Central memory CD8-positive, alpha-beta T cell (primary cell): Measurements from ENCODE around the gene FAM169A.
"Not testable (repeated sequence)": the region's sequence is repeated elsewhere in the genome, so short reads cannot be mapped to it uniquely, and the experiment has no call there.

Experiments used
- ATAC-seq: fragments of 150-1000 bp; cut with Tn5 transposase; replicated peaks from 2 replicates; pipeline ENCODE4 v1.10.0; 2022; ENCODE audit warnings: mild to moderate bottlenecking, moderate FRiP score, moderate number of reproducible peaks; ENCODE audit not compliant: poor library complexity, severe bottlenecking; ENCODE audit errors: extremely low read depth
- DNase-seq, 2 donors: peaks; one replicate each; pipeline ENCODE4 v3.0.0; 2021; ENCODE audit warnings: low spot score in 2 of 2
- H3K27ac Mint-ChIP-seq: one replicate; pipeline ENCODE4 v1.8.0; 2022; ENCODE audit warnings: low read depth, mild to moderate bottlenecking, moderate library complexity, mixed read lengths
- H3K27me3 Mint-ChIP-seq: one replicate; pipeline ENCODE4 v1.8.0; 2022; ENCODE audit warnings: mixed read lengths
- H3K36me3 Mint-ChIP-seq: one replicate; pipeline ENCODE4 v1.8.0; 2022; ENCODE audit warnings: mild to moderate bottlenecking, moderate library complexity, mixed read lengths; ENCODE audit not compliant: insufficient read depth
- H3K4me1 Mint-ChIP-seq: one replicate; pipeline ENCODE4 v1.8.0; 2022; ENCODE audit warnings: mixed read lengths
- H3K4me3 Mint-ChIP-seq: one replicate; pipeline ENCODE4 v1.8.0; 2022; ENCODE audit warnings: mild to moderate bottlenecking, moderate library complexity, mixed read lengths
- H3K9me3 Mint-ChIP-seq: one replicate; pipeline ENCODE4 v1.8.0; 2022; ENCODE audit warnings: mixed read lengths

The FAM169A gene, protein sequence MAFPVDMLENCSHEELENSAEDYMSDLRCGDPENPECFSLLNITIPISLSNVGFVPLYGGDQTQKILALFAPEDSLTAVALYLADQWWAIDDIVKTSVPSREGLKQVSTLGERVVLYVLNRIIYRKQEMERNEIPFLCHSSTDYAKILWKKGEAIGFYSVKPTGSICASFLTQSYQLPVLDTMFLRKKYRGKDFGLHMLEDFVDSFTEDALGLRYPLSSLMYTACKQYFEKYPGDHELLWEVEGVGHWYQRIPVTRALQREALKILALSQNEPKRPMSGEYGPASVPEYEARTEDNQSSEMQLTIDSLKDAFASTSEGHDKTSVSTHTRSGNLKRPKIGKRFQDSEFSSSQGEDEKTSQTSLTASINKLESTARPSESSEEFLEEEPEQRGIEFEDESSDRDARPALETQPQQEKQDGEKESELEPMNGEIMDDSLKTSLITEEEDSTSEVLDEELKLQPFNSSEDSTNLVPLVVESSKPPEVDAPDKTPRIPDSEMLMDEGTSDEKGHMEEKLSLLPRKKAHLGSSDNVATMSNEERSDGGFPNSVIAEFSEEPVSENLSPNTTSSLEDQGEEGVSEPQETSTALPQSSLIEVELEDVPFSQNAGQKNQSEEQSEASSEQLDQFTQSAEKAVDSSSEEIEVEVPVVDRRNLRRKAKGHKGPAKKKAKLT

DNA sequence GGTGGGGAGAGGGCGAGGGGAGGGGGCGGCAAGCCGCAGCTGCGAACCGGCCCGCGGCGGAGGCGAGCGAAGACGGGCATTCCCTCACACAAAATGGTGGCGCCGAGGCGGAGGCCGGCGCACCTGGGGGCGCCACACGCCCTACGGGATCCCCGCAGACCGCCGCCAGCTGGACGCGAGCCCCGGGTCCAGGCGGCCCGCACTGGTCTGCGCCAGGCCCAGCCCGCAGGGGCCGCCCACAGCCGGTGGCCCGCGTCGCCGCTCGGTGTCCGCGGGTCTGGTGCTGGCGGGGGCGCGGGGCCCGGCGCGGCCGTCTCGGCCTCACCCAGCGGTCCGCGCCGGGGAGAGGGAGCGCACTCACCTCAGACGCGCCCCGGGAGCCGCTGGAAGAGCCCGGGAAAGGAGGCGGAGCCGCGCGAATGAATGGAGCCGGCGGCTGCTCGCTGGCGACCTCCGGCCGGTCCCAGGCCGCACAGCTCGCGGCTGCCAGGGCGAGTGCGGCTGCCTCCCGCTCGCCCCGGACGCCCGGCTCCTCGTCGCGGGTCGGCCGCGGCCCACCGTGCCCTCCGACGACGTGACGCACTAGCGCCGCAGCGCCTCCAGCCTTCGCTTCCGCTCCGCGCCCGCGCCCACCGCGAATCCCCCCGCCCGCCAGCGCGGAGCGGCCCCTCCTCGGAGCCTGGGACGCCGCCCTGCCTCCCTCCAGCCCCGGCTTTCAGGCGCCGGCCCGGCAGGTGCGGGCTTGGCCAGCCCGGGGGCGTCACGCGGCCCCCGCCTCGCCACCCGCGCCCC is at the start of gene FAM169A:
TSS of gene FAM169A (minus strand) at position 584 of the 792 bp plus-strand sequence. CDS start 24,711 bp downstream, outside the sequence.
- Mint-ChIP-seq H3K36me3 (peaks cover 15% of the 10 kb centered on the region), H3K4me1 (peaks cover 41% of the 10 kb centered on the region), H3K27ac (peak within 1 kb of the TSS; percentile 92), H3K9me3 (no peaks in the 10 kb centered on the region), H3K27me3 (no peaks in the 10 kb centered on the region), H3K4me3 (peak within 1 kb of the TSS; percentile 90)
- peak; percentile 45 to 47 for DNase-seq
- peak; percentile 70 for ATAC-seq

- no peak for ATAC-seq
- Mint-ChIP-seq H3K36me3 (peaks cover 1% of the 10 kb centered on the region), H3K9me3 (peaks cover 2% of the 10 kb centered on the region), H3K4me1 (no peaks in the 10 kb centered on the region), H3K4me3 (no peak overlapping the region), H3K27me3 (peaks cover 22% of the 10 kb centered on the region), H3K27ac (no peak overlapping the region)
- no peak for DNase-seq
These were observed 49.3 kb upstream of the FAM169A start for GRCh38 chr5:74915488-74915887.

GRCh38 chr5:74911421-74911820 is 45.2 kb upstream of the FAM169A start:
- peak overlapping the region; percentile 59 for H3K27ac Mint-ChIP-seq
- not testable (repeated sequence) for H3K9me3 Mint-ChIP-seq, DNase-seq, ATAC-seq, H3K4me3 Mint-ChIP-seq, H3K4me1 Mint-ChIP-seq, H3K36me3 Mint-ChIP-seq
- H3K27me3 Mint-ChIP-seq = peaks cover 22% of the 10 kb centered on the region

DNA sequence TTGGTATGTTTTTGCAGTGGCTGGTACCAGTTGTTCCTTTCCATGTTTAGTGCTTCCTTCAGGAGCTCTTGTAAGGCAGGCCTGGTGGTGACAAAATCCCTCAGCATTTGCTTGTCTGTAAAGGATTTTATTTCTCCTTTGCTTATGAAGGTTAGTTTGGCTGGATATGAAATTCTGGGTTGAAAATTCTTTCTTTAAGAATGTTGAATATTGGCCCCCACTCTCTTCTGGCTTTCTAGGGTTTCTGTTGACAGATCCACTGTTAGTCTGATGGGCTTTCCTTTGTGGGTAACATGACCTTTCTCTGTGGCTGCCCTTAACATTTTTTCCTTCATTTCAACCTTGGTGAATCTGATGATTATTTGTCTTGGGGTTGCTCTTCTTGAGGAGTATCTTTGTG is 43.7 kb upstream of the FAM169A start:
- not testable (repeated sequence) for H3K9me3 Mint-ChIP-seq, H3K36me3 Mint-ChIP-seq, H3K4me1 Mint-ChIP-seq, DNase-seq, H3K4me3 Mint-ChIP-seq, H3K27ac Mint-ChIP-seq, ATAC-seq
- peaks cover 10% of the 10 kb centered on the region for H3K27me3 Mint-ChIP-seq

DNA sequence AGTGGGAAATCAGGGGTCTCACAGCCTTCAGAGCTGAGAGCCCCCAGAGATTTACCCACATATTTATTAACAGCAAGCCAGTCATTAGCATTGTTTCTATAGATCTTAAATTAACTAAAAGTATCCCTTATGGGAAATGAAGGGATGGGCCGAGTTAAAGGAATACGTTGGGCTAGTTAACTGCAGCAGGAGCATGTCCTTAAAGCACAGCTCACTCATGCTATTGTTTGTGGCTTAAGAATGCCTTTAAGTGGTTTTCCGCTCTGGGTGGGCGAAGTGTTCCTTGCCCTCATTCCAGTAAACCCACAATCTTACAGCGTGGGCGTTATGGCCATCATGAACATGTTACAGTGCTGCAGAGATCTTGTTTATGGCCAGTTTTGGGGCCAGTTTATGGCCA is 42.0 kb upstream of the FAM169A start:
- ATAC-seq, H3K27me3 Mint-ChIP-seq, H3K4me1 Mint-ChIP-seq, H3K4me3 Mint-ChIP-seq, H3K9me3 Mint-ChIP-seq, H3K27ac Mint-ChIP-seq, H3K36me3 Mint-ChIP-seq, DNase-seq: not testable (repeated sequence)

- H3K4me3 Mint-ChIP-seq, DNase-seq, H3K27ac Mint-ChIP-seq, H3K36me3 Mint-ChIP-seq, H3K9me3 Mint-ChIP-seq, ATAC-seq, H3K4me1 Mint-ChIP-seq, H3K27me3 Mint-ChIP-seq: not testable (repeated sequence)
These were observed 38.5 kb upstream of the FAM169A start for GRCh38 chr5:74904713-74905112.

DNA sequence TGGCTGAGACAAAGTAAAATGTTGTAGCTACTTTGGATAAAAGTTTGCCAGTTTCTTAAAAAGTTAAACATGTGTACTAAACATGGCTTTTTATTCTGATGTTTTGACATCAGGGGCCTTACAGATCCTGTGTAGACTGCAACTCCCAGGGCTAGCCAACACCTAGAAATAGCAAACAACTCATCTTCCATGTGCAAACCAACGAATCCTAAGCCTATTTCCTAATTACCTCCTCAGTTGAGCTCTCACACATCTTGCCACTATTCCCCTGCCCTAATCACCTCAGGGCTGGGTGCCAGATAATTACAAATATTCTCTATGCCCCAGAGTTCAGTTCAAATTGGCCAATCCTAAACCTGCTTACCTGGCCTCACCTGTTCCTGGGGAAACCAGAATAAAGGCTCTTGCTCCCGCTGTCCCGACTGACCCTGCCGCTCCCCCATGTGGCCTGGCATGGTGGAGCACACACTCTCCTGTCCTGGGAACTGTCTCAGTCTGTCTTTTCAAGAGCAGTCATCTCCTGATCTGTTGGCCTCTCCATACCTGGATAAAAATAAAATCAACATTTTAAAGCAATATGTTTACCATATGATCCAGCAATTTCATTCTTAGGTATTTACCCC is 37.1 kb upstream of the FAM169A start:
- peaks cover 7% of the 10 kb centered on the region for H3K4me1 Mint-ChIP-seq
- H3K36me3 Mint-ChIP-seq = no peaks in the 10 kb centered on the region
- H3K9me3 Mint-ChIP-seq = no peaks in the 10 kb centered on the region
- no peaks in the 10 kb centered on the region for H3K27me3 Mint-ChIP-seq
- ATAC-seq (no peak), DNase-seq (no peak)
- no peak overlapping the region for H3K4me3 Mint-ChIP-seq
- H3K27ac Mint-ChIP-seq = peak overlapping the region; percentile 65

- DNase-seq (no peak), ATAC-seq (no peak)
- Mint-ChIP-seq H3K27me3 (no peaks in the 10 kb centered on the region), H3K9me3 (no peaks in the 10 kb centered on the region), H3K36me3 (no peaks in the 10 kb centered on the region), H3K4me1 (no peaks in the 10 kb centered on the region), H3K27ac (no peak overlapping the region), H3K4me3 (no peak overlapping the region)
These were observed 30.9 kb upstream of the FAM169A start for GRCh38 chr5:74897049-74897448.

DNA sequence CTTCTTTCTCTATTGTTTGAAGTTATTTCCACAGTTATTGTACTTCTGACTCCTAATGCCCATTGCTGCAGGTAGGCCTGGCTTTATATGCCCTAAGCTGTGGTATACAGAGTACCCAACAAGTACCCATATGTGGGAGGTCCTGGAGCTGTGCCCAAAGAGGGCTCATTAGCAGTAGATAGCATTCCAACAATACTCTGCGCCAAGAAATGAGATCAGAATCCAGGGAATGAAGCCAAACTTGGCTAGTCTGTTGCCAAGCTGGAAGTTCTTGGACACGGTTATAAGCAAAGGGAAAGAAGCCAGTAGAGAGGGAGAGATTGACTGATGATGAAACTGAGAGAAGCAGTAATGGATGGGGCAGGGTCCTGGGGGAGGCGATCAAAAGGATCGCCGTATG is 29.7 kb upstream of the FAM169A start:
- Mint-ChIP-seq H3K27ac (no peak overlapping the region), H3K36me3 (no peaks in the 10 kb centered on the region), H3K4me3 (no peak overlapping the region), H3K4me1 (no peaks in the 10 kb centered on the region), H3K27me3 (no peaks in the 10 kb centered on the region), H3K9me3 (no peaks in the 10 kb centered on the region)
- no peak for ATAC-seq
- DNase-seq = no peak

GRCh38 chr5:74894351-74894750 is 28.2 kb upstream of the FAM169A start:
- no peaks in the 10 kb centered on the region for H3K27me3 Mint-ChIP-seq
- no peak overlapping the region for H3K4me3 Mint-ChIP-seq
- ATAC-seq (no peak), DNase-seq (no peak)
- H3K36me3 Mint-ChIP-seq = no peaks in the 10 kb centered on the region
- H3K27ac Mint-ChIP-seq = no peak overlapping the region
- H3K4me1 Mint-ChIP-seq = peaks cover 7% of the 10 kb centered on the region
- no peaks in the 10 kb centered on the region for H3K9me3 Mint-ChIP-seq

DNA sequence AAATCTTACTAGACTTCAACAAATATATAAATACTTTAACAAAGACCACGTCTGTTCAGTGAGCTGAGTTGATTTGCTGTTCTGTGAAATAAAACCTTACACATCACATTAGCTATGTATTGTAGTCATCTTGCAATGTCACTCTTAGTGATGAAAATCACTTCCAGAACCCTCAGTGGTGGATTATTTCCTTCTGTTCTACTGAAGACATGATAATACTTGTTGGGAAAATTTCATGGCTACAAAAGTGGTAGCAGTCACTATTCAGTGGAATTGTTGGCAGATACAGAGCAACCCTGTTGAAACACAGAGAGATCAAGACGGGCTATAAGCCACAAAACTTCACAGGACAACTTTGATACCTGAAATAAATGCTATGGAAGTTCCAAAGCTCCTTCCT is 26.7 kb upstream of the FAM169A start:
- H3K27me3 Mint-ChIP-seq = no peaks in the 10 kb centered on the region
- no peaks in the 10 kb centered on the region for H3K9me3 Mint-ChIP-seq
- no peaks in the 10 kb centered on the region for H3K36me3 Mint-ChIP-seq
- no peak overlapping the region for H3K4me3 Mint-ChIP-seq
- peaks cover 17% of the 10 kb centered on the region for H3K4me1 Mint-ChIP-seq
- DNase-seq (no peak), ATAC-seq (no peak)
- no peak overlapping the region for H3K27ac Mint-ChIP-seq

- H3K4me3 Mint-ChIP-seq = peak overlapping the region; percentile 15
- no peak for ATAC-seq
- no peak for DNase-seq
- no peaks in the 10 kb centered on the region for H3K9me3 Mint-ChIP-seq
- H3K27me3 Mint-ChIP-seq = no peaks in the 10 kb centered on the region
- H3K36me3 Mint-ChIP-seq = no peaks in the 10 kb centered on the region
- H3K27ac Mint-ChIP-seq = peak overlapping the region; percentile 44
- peaks cover 22% of the 10 kb centered on the region for H3K4me1 Mint-ChIP-seq
These were observed 23.4 kb upstream of the FAM169A start for GRCh38 chr5:74889523-74890105.
